ENCODE measurements around the gene NUDT2.
"Not testable (repeated sequence)": the region's sequence is repeated elsewhere in the genome, so short reads cannot be mapped to it uniquely, and the experiment has no call there.

Gene NUDT2

GRCh38 chr9:34328987-34329832, at the start of gene NUDT2, which contains the start of gene KIF24:
NUDT2 (plus strand) TSS chr9:34329569; CDS start chr9:34339040, 9,471 bp downstream.
KIF24 (minus strand) TSS chr9:34329268; CDS start chr9:34311346, 17,922 bp downstream.
- DNase-seq: peak; percentile 90

GRCh38 chr9:34282096-34282495, 47.3 kb upstream of the NUDT2 start:
- DNase-seq: no peak

GRCh38 chr9:34289159-34289558, 40.2 kb upstream of the NUDT2 start:
- DNase-seq: no peak

GRCh38 chr9:34291023-34291422, 38.3 kb upstream of the NUDT2 start:
- no peak for DNase-seq

GRCh38 chr9:34291423-34291822, 37.9 kb upstream of the NUDT2 start:
- DNase-seq: no peak

GRCh38 chr9:34292552-34292951, 36.8 kb upstream of the NUDT2 start:
- no peak for DNase-seq

GRCh38 chr9:34301064-34301463, 28.3 kb upstream of the NUDT2 start:
- not testable (repeated sequence) for DNase-seq

- DNase-seq: not testable (repeated sequence)
Measured at GRCh38 chr9:34308316-34308715, 21.1 kb upstream of the NUDT2 start.

GRCh38 chr9:34310215-34310614, 19.2 kb upstream of the NUDT2 start:
- peak; percentile 31 for DNase-seq

GRCh38 chr9:34311499-34312185, 17.7 kb upstream of the NUDT2 start:
- no peak for DNase-seq

- no peak for DNase-seq
Measured at GRCh38 chr9:34317436-34317835, 11.9 kb upstream of the NUDT2 start.

- DNase-seq: no peak
Measured at GRCh38 chr9:34318163-34318790, 11.1 kb upstream of the NUDT2 start.

GRCh38 chr9:34321451-34321850, 7.9 kb upstream of the NUDT2 start:
- no peak for DNase-seq

GRCh38 chr9:34322899-34323591, 6.3 kb upstream of the NUDT2 start:
- DNase-seq: no peak

GRCh38 chr9:34326690-34327089, 2.7 kb upstream of the NUDT2 start:
- no peak for DNase-seq

GRCh38 chr9:34328500-34328986, 826 bp upstream of the NUDT2 start:
- DNase-seq: no peak

GRCh38 chr9:34331196-34331595, 1.8 kb downstream of the NUDT2 start:
- DNase-seq: no peak

- peak; percentile 23 for DNase-seq
Measured at GRCh38 chr9:34332076-34332964, 3.0 kb downstream of the NUDT2 start.

GRCh38 chr9:34333836-34334235, 4.5 kb downstream of the NUDT2 start:
- DNase-seq: no peak

GRCh38 chr9:34334337-34334824, 5.0 kb downstream of the NUDT2 start:
- DNase-seq: peak; percentile 5

- no peak for DNase-seq
Measured at GRCh38 chr9:34334916-34335315, 5.5 kb downstream of the NUDT2 start.

- DNase-seq: no peak
Measured at GRCh38 chr9:34335376-34335775, 6.0 kb downstream of the NUDT2 start.
